Neuronal stem cell (in vitro differentiated cells): ENCODE data around the gene DIPK1A.
A peak's percentile ranks its signal among the peaks of the same experiment; 100 is the strongest.

Experiments
- DNase-seq: peaks from one replicate; pipeline ENCODE4 v3.0.0-alpha.2; 2013; ENCODE audit warnings: low spot score
- H2AFZ ChIP-seq: one replicate; pipeline ENCODE4 v1.6.1; 2013; ENCODE audit warnings: mild to moderate bottlenecking, low read length, inconsistent platforms
- H2AK5ac ChIP-seq: 2 replicates; pipeline ENCODE4 v1.6.1; 2013; ENCODE audit warnings: low read depth, mild to moderate bottlenecking, inconsistent platforms, low read length, moderate library complexity, mixed read lengths
- H2BK120ac ChIP-seq: 2 replicates; pipeline ENCODE4 v1.6.1; 2013; ENCODE audit warnings: low read depth, mild to moderate bottlenecking, inconsistent platforms, low read length, moderate library complexity, mixed read lengths
- H2BK12ac ChIP-seq: one replicate; pipeline ENCODE4 v1.6.1; 2013; ENCODE audit warnings: low read length, inconsistent platforms
- H2BK15ac ChIP-seq: 2 replicates; pipeline ENCODE4 v1.6.1; 2013; ENCODE audit warnings: mild to moderate bottlenecking, low read length, inconsistent platforms, mixed read lengths
- H2BK5ac ChIP-seq: one replicate; pipeline ENCODE4 v1.6.1; 2013; ENCODE audit warnings: inconsistent platforms, mild to moderate bottlenecking, low read length, moderate library complexity
- H3K14ac ChIP-seq: one replicate; pipeline ENCODE4 v1.6.1; 2013; ENCODE audit warnings: low read length, inconsistent platforms
- H3K18ac ChIP-seq: 2 replicates; pipeline ENCODE4 v1.6.1; 2013; ENCODE audit warnings: low read length, inconsistent platforms
- H3K23ac ChIP-seq: 2 replicates; pipeline ENCODE4 v1.6.1; 2013; ENCODE audit warnings: low read depth, mild to moderate bottlenecking, mixed read lengths, low read length, inconsistent platforms; ENCODE audit not compliant: poor library complexity
- H3K27ac ChIP-seq: replicated peaks from 3 replicates; pipeline ENCODE4 v1.5.1; 2013; ENCODE audit warnings: low read length, inconsistent platforms
- H3K27me3 ChIP-seq, 3 experiments: 2 replicates each; pipeline ENCODE4 v1.6.1; 2013; ENCODE audit warnings: low read length in 3 of 3, mild to moderate bottlenecking in 2 of 3, inconsistent platforms in 1 of 3, low read depth in 1 of 3, mixed read lengths in 1 of 3, moderate library complexity in 1 of 3; ENCODE audit not compliant: control insufficient read depth in 3 of 3, insufficient read depth in 3 of 3
- H3K36me3 ChIP-seq, 2 donors: replicated peaks in 1 of 2; 2 replicates each; pipeline ENCODE4 v1.6.1; 2013; ENCODE audit warnings: low read length in 2 of 2; ENCODE audit not compliant: control insufficient read depth in 2 of 2, insufficient read depth in 2 of 2
- H3K4ac ChIP-seq: 2 replicates; pipeline ENCODE4 v1.6.1; 2013; ENCODE audit warnings: inconsistent platforms, mild to moderate bottlenecking, low read length, moderate library complexity
- H3K4me1 ChIP-seq, 2 donors: 1 replicate in 1 of 2; 2 replicates in 1 of 2; pipeline ENCODE4 v1.6.1; 2013; ENCODE audit warnings: low read length in 2 of 2, low read depth in 1 of 2; ENCODE audit not compliant: control insufficient read depth in 2 of 2, insufficient read depth in 1 of 2
- H3K4me2 ChIP-seq: one replicate; pipeline ENCODE4 v1.6.1; 2013; ENCODE audit warnings: mild to moderate bottlenecking, low read length, inconsistent platforms; ENCODE audit not compliant: insufficient read depth, poor library complexity, severe bottlenecking
- H3K4me3 ChIP-seq, 2 donors: 2 replicates each; pipeline ENCODE4 v1.5.1; 2013; ENCODE audit warnings: low read length in 2 of 2, mild to moderate bottlenecking in 2 of 2, inconsistent platforms in 1 of 2, moderate library complexity in 1 of 2
- H3K79me1 ChIP-seq: one replicate; pipeline ENCODE4 v1.6.1; 2013; ENCODE audit warnings: low read depth, mild to moderate bottlenecking, inconsistent platforms, low read length, moderate library complexity
- H3K9ac ChIP-seq: one replicate; pipeline ENCODE4 v1.6.1; 2013; ENCODE audit warnings: mild to moderate bottlenecking, low read depth, low read length, inconsistent platforms; ENCODE audit not compliant: poor library complexity
- H3K9me3 ChIP-seq, 2 donors: replicated peaks in 1 of 2; 2 replicates each; pipeline versions ENCODE3 to v1.6.1; 2013; ENCODE audit warnings: low read length in 2 of 2, mild to moderate bottlenecking in 2 of 2, inconsistent platforms in 1 of 2, low read depth in 1 of 2, mixed read lengths in 1 of 2, moderate library complexity in 1 of 2; ENCODE audit not compliant: control insufficient read depth in 2 of 2, insufficient read depth in 1 of 2
- H4K8ac ChIP-seq: one replicate; pipeline ENCODE4 v1.6.1; 2013; ENCODE audit warnings: low read depth, mild to moderate bottlenecking, inconsistent platforms, low read length, moderate library complexity
- H4K91ac ChIP-seq: one replicate; pipeline ENCODE4 v1.6.1; 2013; ENCODE audit warnings: low read length, low read depth, mild to moderate bottlenecking, inconsistent platforms; ENCODE audit not compliant: poor library complexity
- WGBS, 2 donors: extraction: QIAGEN DNeasy Blood & Tissue Kit; methylation state at CpG; one replicate each; pipeline ENCODE4 v1.1.7; 2013; ENCODE audit warnings: missing lambda C conversion rate in 2 of 2, mixed read lengths in 1 of 2; ENCODE audit not compliant: insufficient read length in 2 of 2, insufficient replicate concordance in 1 of 2; ENCODE audit errors: extremely low coverage in 2 of 2; 5-methylcytosine and 5-hydroxymethylcytosine counted together

Gene DIPK1A

GRCh38 chr1:92808381-92808780 lies 152.9 kb downstream of the DIPK1A start:
- Histone ChIP-seq H3K27me3 (peaks cover 0 to 4% (median 0%) of the 10 kb centered on the region in 3 experiments), H4K91ac (no peak overlapping the region), H2BK12ac (no peak overlapping the region), H3K4me1 (no peaks in the 10 kb centered on the region), H4K8ac (no peak overlapping the region), H3K4ac (no peak overlapping the region), H3K4me3 (no peak overlapping the region), H3K9ac (no peak overlapping the region), H2BK15ac (no peak overlapping the region), H2BK5ac (no peak overlapping the region), H3K79me1 (no peaks in the 10 kb centered on the region), H3K4me2 (no peak overlapping the region), H2AK5ac (no peak overlapping the region), H3K36me3 (no peaks in the 10 kb centered on the region), H3K14ac (no peak overlapping the region), H2AFZ (no peak overlapping the region), H3K23ac (no peak overlapping the region), H3K27ac (no peak overlapping the region), H3K9me3 (no peaks in the 10 kb centered on the region), H2BK120ac (no peak overlapping the region), H3K18ac (no peak overlapping the region)
- no peak for DNase-seq

GRCh38 chr1:92805216-92805615 lies 156.0 kb downstream of the DIPK1A start:
- H2BK12ac ChIP-seq, result no peak overlapping the region
- no peak overlapping the region for H4K91ac ChIP-seq
- no peak for DNase-seq
- no peak overlapping the region for H2AK5ac ChIP-seq
- H3K9ac ChIP-seq, result no peak overlapping the region
- H3K4me3 ChIP-seq, result no peak overlapping the region
- H3K27me3 ChIP-seq, result peaks cover 0 to 4% (median 0%) of the 10 kb centered on the region in 3 experiments
- H3K27ac ChIP-seq, result no peak overlapping the region
- H3K4me2 ChIP-seq, result no peak overlapping the region
- no peak overlapping the region for H3K4ac ChIP-seq
- no peak overlapping the region for H3K23ac ChIP-seq
- no peak overlapping the region for H3K14ac ChIP-seq
- no peak overlapping the region for H2BK120ac ChIP-seq
- H3K18ac ChIP-seq, result no peak overlapping the region
- no peak overlapping the region for H2BK5ac ChIP-seq
- H3K4me1 ChIP-seq, result no peaks in the 10 kb centered on the region
- H4K8ac ChIP-seq, result no peak overlapping the region
- H3K79me1 ChIP-seq, result no peaks in the 10 kb centered on the region
- H2BK15ac ChIP-seq, result no peak overlapping the region
- no peaks in the 10 kb centered on the region for H3K9me3 ChIP-seq
- H3K36me3 ChIP-seq, result no peaks in the 10 kb centered on the region
- peak overlapping the region; percentile 60 for H2AFZ ChIP-seq
- no CpG with 5 or more reads among the region's 1 CpG for WGBS, 2 donors

GRCh38 chr1:92804721-92805201 lies 156.5 kb downstream of the DIPK1A start:
- no peak overlapping the region for H3K4me2 ChIP-seq
- H3K9ac ChIP-seq, result no peak overlapping the region
- no peak overlapping the region for H4K8ac ChIP-seq
- H3K4me1 ChIP-seq, result no peaks in the 10 kb centered on the region
- no peak overlapping the region for H4K91ac ChIP-seq
- no peak overlapping the region for H3K14ac ChIP-seq
- no peak overlapping the region for H3K18ac ChIP-seq
- no peaks in the 10 kb centered on the region for H3K9me3 ChIP-seq
- peak overlapping the region; percentile 60 for H2AFZ ChIP-seq
- H3K4me3 ChIP-seq, result no peak overlapping the region
- no peak overlapping the region for H2BK12ac ChIP-seq
- H2BK5ac ChIP-seq, result no peak overlapping the region
- no CpG with 5 or more reads among the region's 7 CpGs for WGBS, 2 donors
- H3K27me3 ChIP-seq, result peaks cover 0 to 4% (median 0%) of the 10 kb centered on the region in 3 experiments
- no peak overlapping the region for H2AK5ac ChIP-seq
- H3K79me1 ChIP-seq, result no peaks in the 10 kb centered on the region
- DNase-seq, result no peak
- H3K23ac ChIP-seq, result no peak overlapping the region
- H2BK15ac ChIP-seq, result no peak overlapping the region
- H3K36me3 ChIP-seq, result no peaks in the 10 kb centered on the region
- H2BK120ac ChIP-seq, result no peak overlapping the region
- no peak overlapping the region for H3K27ac ChIP-seq
- H3K4ac ChIP-seq, result no peak overlapping the region

- Histone ChIP-seq H3K27ac (no peak overlapping the region), H2BK12ac (no peak overlapping the region), H2AK5ac (no peak overlapping the region), H4K91ac (no peak overlapping the region), H4K8ac (no peak overlapping the region), H3K18ac (no peak overlapping the region), H2BK120ac (no peak overlapping the region), H2BK15ac (no peak overlapping the region), H3K27me3 (peaks cover 0 to 4% (median 0%) of the 10 kb centered on the region in 3 experiments), H2BK5ac (no peak overlapping the region), H3K9me3 (no peaks in the 10 kb centered on the region), H2AFZ (no peak overlapping the region), H3K4me3 (no peak overlapping the region), H3K23ac (no peak overlapping the region), H3K9ac (no peak overlapping the region), H3K79me1 (no peaks in the 10 kb centered on the region), H3K4ac (no peak overlapping the region), H3K4me2 (no peak overlapping the region), H3K36me3 (no peaks in the 10 kb centered on the region), H3K4me1 (no peaks in the 10 kb centered on the region), H3K14ac (no peak overlapping the region)
- no peak for DNase-seq
- WGBS, 2 donors, result no CpG with 5 or more reads among the region's 7 CpGs
Observed at GRCh38 chr1:92803140-92803887, 157.9 kb downstream of the DIPK1A start.
